GM12878 (cell line): ENCODE measurements around the gene PFKL. TPM values are rescaled to one million over a fixed set of nuclear protein-coding genes. Genes with fewer than 3 reads are reported as not detected.

Experiments used
- ATAC-seq: fragments of 200-7000 bp; cut with Tn5 transposase; 3 replicates; pipeline ENCODE4 v1.9.1; 2020; ENCODE audit warnings: mild to moderate bottlenecking, moderate library complexity
- BruUV-seq: library from RNA; stranded (reverse); fragments of 400-500 nt; replicated peaks from 2 replicates; lab custom pipeline; 2021; lab: Mats Ljungman, UMichigan
- CTCF ChIA-PET: fragments of 300-600 bp; sonication (Branson Sonifier 250); formaldehyde crosslinking; extraction: SDS; loops from one replicate; lab custom pipeline; 2021; ENCODE audit warnings: inconsistent platforms; lab: Yijun Ruan, JAX
- POLR2A ChIA-PET: fragments of 350-600 bp; formaldehyde crosslinking; extraction: SDS; loops from one replicate; lab custom pipeline; 2021; ENCODE audit warnings: inconsistent platforms; lab: Charles Lee
- RAD21 ChIA-PET: fragments of 300-600 bp; sonication (Branson Sonifier 250); formaldehyde crosslinking; loops from one replicate; lab custom pipeline; 2023; ENCODE audit warnings: antibody characterized with exemption; ENCODE audit not compliant: unreplicated experiment; lab: Charles Lee
- SMC1A ChIA-PET: fragments of 300-600 bp; sonication (Branson Sonifier 250); formaldehyde crosslinking; loops from one replicate; lab custom pipeline; 2023; ENCODE audit not compliant: unreplicated experiment, uncharacterized antibody; lab: Charles Lee
- DNase-seq: peaks from one replicate; pipeline ENCODE4 v3.0.0-alpha.2; 2011; ENCODE audit warnings: low read depth, low spot score
- FAIRE-seq: peaks from 3 replicates; lab custom pipeline; 2011; peaks lifted over from hg19 to GRCh38; lab: Jason Lieb, UNC
- H2AFZ ChIP-seq: 2 replicates; pipeline ENCODE4 v1.6.0; 2011; ENCODE audit warnings: low read depth, low read length, control low read depth; ENCODE audit not compliant: control insufficient read depth
- H3K27ac ChIP-seq: 2 replicates; pipeline ENCODE4 v1.5.1; 2011; ENCODE audit warnings: control low read depth; ENCODE audit not compliant: control insufficient read depth, insufficient read depth
- H3K27me3 ChIP-seq, 2 experiments: replicated peaks in 1 of 2; 2 replicates each; pipeline versions ENCODE4 v1.6.0 to v1.6.1; 2011; ENCODE audit warnings: low read length in 1 of 2; ENCODE audit not compliant: control insufficient read depth in 2 of 2, insufficient read depth in 2 of 2
- H3K36me3 ChIP-seq, 2 experiments: 2 replicates each; pipeline ENCODE4 v1.5.1; 2011; ENCODE audit warnings: low read length in 1 of 2; ENCODE audit not compliant: control insufficient read depth in 2 of 2, insufficient read depth in 2 of 2
- H3K4me1 ChIP-seq: 2 replicates; pipeline ENCODE4 v1.6.1; 2011; ENCODE audit warnings: mild to moderate bottlenecking, low read length, moderate library complexity, mixed read lengths; ENCODE audit not compliant: control insufficient read depth, insufficient read depth
- H3K4me2 ChIP-seq: 2 replicates; pipeline ENCODE4 v1.6.0; 2011; ENCODE audit warnings: control low read depth; ENCODE audit not compliant: control insufficient read depth, insufficient read depth
- H3K4me3 ChIP-seq: fragments of 200-600 bp; sonication (generic); 2 replicates; pipeline ENCODE4 v1.5.1; 2016
- H3K79me2 ChIP-seq: 2 replicates; pipeline ENCODE4 v1.6.0; 2011; ENCODE audit warnings: low read length; ENCODE audit not compliant: control insufficient read depth, insufficient read depth
- H3K9ac ChIP-seq: 2 replicates; pipeline ENCODE4 v1.8.0; 2011; ENCODE audit warnings: low read length, control low read depth, mixed read lengths; ENCODE audit not compliant: control insufficient read depth, insufficient read depth
- H3K9me3 ChIP-seq: replicated peaks from 3 replicates; pipeline ENCODE4 v1.5.1; 2011; ENCODE audit warnings: mild to moderate bottlenecking, low read length; ENCODE audit not compliant: control insufficient read depth, insufficient read depth
- H4K20me1 ChIP-seq: 2 replicates; pipeline ENCODE4 v1.6.0; 2011; ENCODE audit not compliant: control insufficient read depth, insufficient read depth
- BACH1 ChIP-seq: fragments of 450-650 bp; IDR thresholded peaks from 2 replicates; pipeline ENCODE4 v1.6.1; 2017; ENCODE audit warnings: mild to moderate bottlenecking, borderline replicate concordance
- CBX5 ChIP-seq: sonication (generic); IDR thresholded peaks from 2 replicates; pipeline ENCODE4 v1.6.1; 2016; ENCODE audit warnings: low read depth, moderate library complexity, mild to moderate bottlenecking, inconsistent platforms
- CREB1 ChIP-seq: IDR thresholded peaks from 2 replicates; pipeline ENCODE4 v1.6.1; 2012; ENCODE audit warnings: low read depth, mild to moderate bottlenecking, inconsistent platforms
- DPF2 ChIP-seq: fragments of 450-650 bp; IDR thresholded peaks from 2 replicates; pipeline ENCODE4 v1.6.1; 2017; ENCODE audit warnings: mild to moderate bottlenecking
- EP300 ChIP-seq, 2 experiments: fragments of 150-350 bp in 1 of 2; IDR thresholded peaks; 2 replicates each; pipeline ENCODE4 v1.6.1; 2011 to 2012; ENCODE audit warnings: low read depth in 2 of 2, low read length in 2 of 2, borderline replicate concordance in 1 of 2, improper control_type of control experiment in 1 of 2, inconsistent platforms in 1 of 2; ENCODE audit not compliant: control insufficient read depth in 1 of 2
- ETV6 ChIP-seq, 2 experiments: fragments of 450-650 bp in 1 of 2; IDR thresholded peaks in 1 of 2; conservative IDR thresholded peaks in 1 of 2; 2 replicates each; pipeline ENCODE4 v1.6.1; 2014; ENCODE audit warnings: antibody characterized with exemption in 1 of 2, borderline replicate concordance in 1 of 2, low read depth in 1 of 2, mild to moderate bottlenecking in 1 of 2, moderate library complexity in 1 of 2
- GATAD2B ChIP-seq: fragments of 450-650 bp; conservative IDR thresholded peaks from 2 replicates; pipeline ENCODE4 v1.6.1; 2017; ENCODE audit warnings: low read depth, mild to moderate bottlenecking, moderate library complexity
- KLF5 ChIP-seq: fragments of 450-650 bp; IDR thresholded peaks from 2 replicates; pipeline ENCODE4 v1.6.1; 2014; ENCODE audit warnings: mild to moderate bottlenecking; ENCODE audit not compliant: partially characterized antibody
- MEF2A ChIP-seq: IDR thresholded peaks from 2 replicates; pipeline ENCODE4 v1.6.1; 2011; ENCODE audit warnings: low read depth, mild to moderate bottlenecking, low read length, moderate library complexity; ENCODE audit not compliant: insufficient read depth
- MXI1 ChIP-seq: fragments of 150-350 bp; IDR thresholded peaks from 2 replicates; pipeline ENCODE4 v1.6.1; 2011; ENCODE audit warnings: low read depth, mild to moderate bottlenecking, inconsistent platforms, low read length, improper control_type of control experiment
- NR2C1 ChIP-seq: fragments of 450-650 bp; IDR thresholded peaks from 2 replicates; pipeline ENCODE4 v1.6.1; 2017; ENCODE audit warnings: antibody characterized with exemption, mild to moderate bottlenecking, moderate library complexity
- PML ChIP-seq: IDR thresholded peaks from 2 replicates; pipeline ENCODE4 v1.6.1; 2012; ENCODE audit warnings: low read length, inconsistent platforms
- POLR2A ChIP-seq: IDR thresholded peaks from 2 replicates; pipeline ENCODE4 v1.6.1; 2011; ENCODE audit warnings: low read depth, mild to moderate bottlenecking, low read length
- SIN3A ChIP-seq: IDR thresholded peaks from 2 replicates; pipeline ENCODE4 v1.6.1; 2012; ENCODE audit warnings: low read depth, low read length, improper control_type of control experiment
- SIX5 ChIP-seq: IDR thresholded peaks from 2 replicates; pipeline ENCODE4 v1.6.1; 2011; ENCODE audit warnings: mild to moderate bottlenecking, low read depth, low read length, moderate library complexity; ENCODE audit not compliant: severe bottlenecking
- SMAD1 ChIP-seq: fragments of 450-650 bp; IDR thresholded peaks from 2 replicates; pipeline ENCODE4 v1.6.1; 2018; ENCODE audit warnings: mild to moderate bottlenecking, low read depth; ENCODE audit not compliant: partially characterized antibody
- SMC3 ChIP-seq: IDR thresholded peaks from 2 replicates; pipeline ENCODE4 v1.6.1; 2011; ENCODE audit warnings: low read length, improper control_type of control experiment, borderline replicate concordance
- SPI1 ChIP-seq: IDR thresholded peaks from 2 replicates; pipeline ENCODE4 v1.6.1; 2011; ENCODE audit warnings: low read depth, mild to moderate bottlenecking, low read length, moderate library complexity, borderline replicate concordance; ENCODE audit not compliant: insufficient read depth
- ZNF24 ChIP-seq: fragments of 450-650 bp; IDR thresholded peaks from 2 replicates; pipeline ENCODE4 v1.6.1; 2017; ENCODE audit warnings: antibody characterized with exemption, mild to moderate bottlenecking
- WGBS: methylation state at CpG from one replicate; pipeline ENCODE4 v1.1.6; 2016; ENCODE audit warnings: low lambda C conversion rate; ENCODE audit not compliant: insufficient replicate concordance, insufficient coverage; ENCODE audit errors: missing lambda C conversion rate; 5-methylcytosine and 5-hydroxymethylcytosine counted together
- in situ Hi-C: fragments of 300-500 bp; cut with MboI; formaldehyde crosslinking; loops from 9 replicates; pipeline ENCODE4 v1.14.3; 2018; ENCODE audit warnings: mixed read lengths
- intact Hi-C: fragments of 100-400 bp; cut with micrococcal nuclease; formaldehyde crosslinking; loops from one replicate; pipeline ENCODE4 v1.14.2; 2022; ENCODE audit not compliant: unreplicated experiment
- polyA plus RNA-seq, 11 experiments: library from polyadenylated mRNA; depleted of rRNA in 4 of 11; unstranded in 6 of 11; stranded (reverse) in 5 of 11; fragments of >200 nt; fragmentation: Nextera tagmentation in 4 of 11; fragmentation: Illumina TruSeq in 1 of 11; extraction: Ambion mirVana in 4 of 11; extraction: Trizol in 1 of 11; gene quantifications; 1 replicate in 1 of 11; 2 replicates in 10 of 11; pipeline versions ENCODE4 v1.2.1 to v1.2.3, GENCODE V29; 2011 to 2016; ENCODE audit warnings: inconsistent platforms in 2 of 11, missing spikeins in 2 of 11, low read depth in 1 of 11
- total RNA-seq, 4 experiments: library from RNA; depleted of rRNA in 3 of 4; stranded (reverse); fragments of >200 nt in 3 of 4; fragmentation: Illumina TruSeq in 1 of 4; extraction: Trizol in 1 of 4; gene quantifications; 2 replicates each; pipeline versions ENCODE4 v1.2.1 to v1.2.3, GENCODE V29; 2013 to 2021
- TF ChIP-seq, protein P1 (sequence below): IDR thresholded peaks from 2 replicates; pipeline ENCODE4 v1.6.1; 2012; ENCODE audit warnings: low read depth, low read length, improper control_type of control experiment
- TF ChIP-seq, protein P2 (sequence below): IDR thresholded peaks from 2 replicates; pipeline ENCODE4 v1.6.1; 2012; ENCODE audit warnings: low read depth, low read length, improper control_type of control experiment

PFKL gene
- total and polyA plus RNA-seq, 10 of the 15 experiments (the other 5 are each of a cell fraction or from before 2014, with no cell fraction given) = 1.2 to 192 (median 112) TPM

DNA sequence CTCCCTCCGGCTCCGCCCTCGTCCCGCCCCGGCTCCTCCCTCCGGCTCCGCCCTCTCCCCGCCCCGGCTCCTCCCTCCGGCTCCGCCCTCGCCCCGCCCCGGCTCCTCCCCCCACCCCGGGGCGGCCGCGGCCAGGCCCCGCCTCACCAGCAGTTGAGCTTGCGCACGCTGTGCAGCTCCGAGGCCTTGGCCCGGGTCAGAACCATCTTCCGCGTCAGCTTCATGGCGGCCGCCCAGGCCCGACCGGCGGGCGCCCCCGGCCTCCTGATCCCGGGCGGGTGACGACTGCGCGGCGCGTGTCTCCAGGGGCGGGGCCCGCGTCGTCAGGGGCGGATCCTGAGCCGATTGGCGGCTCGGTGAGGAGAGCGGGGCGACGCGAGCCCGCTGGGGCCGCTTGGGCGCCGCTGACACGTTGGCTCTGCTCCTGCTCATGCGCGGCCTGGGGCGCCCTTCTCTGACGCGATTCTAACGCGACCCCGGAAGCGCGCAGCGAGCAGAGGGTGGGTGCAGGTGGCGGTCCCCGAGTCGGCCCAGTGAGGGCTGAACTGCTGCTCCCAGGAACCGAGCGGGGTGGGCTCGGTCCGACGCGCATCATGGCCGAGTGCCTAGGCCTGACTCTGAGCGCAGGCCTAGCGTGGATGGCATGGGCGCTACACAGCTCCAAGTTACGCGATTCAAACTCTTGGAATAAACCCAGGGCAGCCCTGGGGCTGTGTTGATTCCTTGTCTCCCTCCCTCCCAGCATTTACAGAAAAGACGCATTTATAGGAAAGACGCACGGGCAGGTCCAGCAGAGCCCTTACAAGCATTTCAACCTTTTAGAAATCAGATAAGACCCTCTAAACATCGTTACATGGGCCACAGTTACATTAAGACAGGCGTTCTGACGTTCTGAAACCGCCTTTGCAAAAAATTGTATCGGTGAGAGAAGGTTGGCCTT is 39.4 kb downstream of the PFKL start, which contains the start of gene CFAP410:
CFAP410 (minus strand) TSS at position 420 of the 940 bp plus-strand sequence; CDS start at position 224, 196 bp downstream.
- peak; percentile 91 for FAIRE-seq
- RAD21 ChIA-PET = interaction anchor here (1.1 to 1.6 kb wide), 4 partner anchors 37 to 141 kb away, joined by 3 to 6 read pairs (median 4); no protein-coding TSS in a partner anchor
- TSS peak; percentile 95 for BruUV-seq
- TF ChIP-seq SMC3 (no peak), BACH1 (peak; percentile 79; the same call in 1 of the 2 replicates), MXI1 (peak; percentile 97), ETV6 (conservative IDR thresholded peaks at IDR 0.05 in 1 of 2, IDR thresholded peaks at IDR 0.05 in 1 of 2; ENCODE audit: borderline replicate concordance in 1 of 2, low read depth in 1 of 2) (no peak), CREB1 (peak; percentile 100), SPI1 (no peak), CBX5 (0 out of 2 replicates have a peak, but pooled peaks have one; percentile 39), SIN3A (peak; percentile 97), SIX5 (peak; percentile 60), KLF5 (peak; percentile 65), POLR2A (peak; percentile 98), PML (peak; percentile 93), DPF2 (peak; percentile 74; the same call in 1 of the 2 replicates), MEF2A (0 out of 2 replicates have a peak, but pooled peaks have one; percentile 15), EP300 (IDR thresholded peaks at IDR 0.05; ENCODE audit: borderline replicate concordance in 1 of 2, control insufficient read depth in 1 of 2, low read depth in 2 of 2, low read length in 2 of 2) (no peak), GATAD2B (peak; percentile 96), SMAD1 (peak; percentile 74), NR2C1 (peak; percentile 41; the same call in 1 of the 2 replicates), ZNF24 (no peak)
- TF ChIP-seq, protein P1, sequence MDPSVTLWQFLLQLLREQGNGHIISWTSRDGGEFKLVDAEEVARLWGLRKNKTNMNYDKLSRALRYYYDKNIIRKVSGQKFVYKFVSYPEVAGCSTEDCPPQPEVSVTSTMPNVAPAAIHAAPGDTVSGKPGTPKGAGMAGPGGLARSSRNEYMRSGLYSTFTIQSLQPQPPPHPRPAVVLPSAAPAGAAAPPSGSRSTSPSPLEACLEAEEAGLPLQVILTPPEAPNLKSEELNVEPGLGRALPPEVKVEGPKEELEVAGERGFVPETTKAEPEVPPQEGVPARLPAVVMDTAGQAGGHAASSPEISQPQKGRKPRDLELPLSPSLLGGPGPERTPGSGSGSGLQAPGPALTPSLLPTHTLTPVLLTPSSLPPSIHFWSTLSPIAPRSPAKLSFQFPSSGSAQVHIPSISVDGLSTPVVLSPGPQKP = peak; percentile 62; the same call in 1 of the 2 replicates
- TF ChIP-seq, protein P2, sequence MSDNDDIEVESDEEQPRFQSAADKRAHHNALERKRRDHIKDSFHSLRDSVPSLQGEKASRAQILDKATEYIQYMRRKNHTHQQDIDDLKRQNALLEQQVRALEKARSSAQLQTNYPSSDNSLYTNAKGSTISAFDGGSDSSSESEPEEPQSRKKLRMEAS = peak; percentile 93

More for the DNA sequence above, 39.4 kb downstream of the PFKL start, which contains the start of gene CFAP410:
- Histone ChIP-seq H3K9ac (peak within 1 kb of the TSS; percentile 98), H3K9me3 (no peaks in the 10 kb centered on the region), H3K4me1 (peaks cover 11% of the 10 kb centered on the region), H3K27ac (peak within 1 kb of the TSS; percentile 95), H3K4me3 (peak within 1 kb of the TSS; percentile 95), H4K20me1 (no peaks in the 10 kb centered on the region), H3K27me3 (no peaks in the 10 kb centered on the region), H3K4me2 (peak within 1 kb of the TSS; percentile 98), H3K79me2 (no peaks in the 10 kb centered on the region), H3K36me3 (no peaks in the 10 kb centered on the region), H2AFZ (peak within 1 kb of the TSS; percentile 92)
- DNase-seq = peak; percentile 76
- SMC1A ChIA-PET = no interaction called here
- ATAC-seq = peak; percentile 97
- POLR2A ChIA-PET = interaction anchor here (1.0 to 1.1 kb wide), 3 partner anchors 35 to 327 kb away, joined by 3 read pairs; partner anchors contain the start of genes PFKL and TRAPPC10
- in situ Hi-C loops = no loop called here
- CTCF ChIA-PET = interaction anchor here (0.8 to 1.7 kb wide), 7 partner anchors 11 to 454 kb away, joined by 3 to 5 read pairs (median 3); no protein-coding TSS in a partner anchor
- WGBS = 2% methylated on average over 58 of the region's 90 CpGs
- intact Hi-C loops = no loop called here
